GM19240 (cell line): ENCODE results near the gene NKAIN2.

Source experiments
- DNase-seq: peaks from one replicate; pipeline ENCODE4 v3.0.0; 2011; ENCODE audit warnings: low spot score; ENCODE audit not compliant: insufficient read length

Gene NKAIN2

GRCh38 chr6:124747349-124747748 is 943.7 kb downstream of the NKAIN2 start:
- no peak for DNase-seq

- DNase-seq, result no peak
Measured at GRCh38 chr6:124748778-124749177, 945.1 kb downstream of the NKAIN2 start.

GRCh38 chr6:124753001-124753400 is 949.3 kb downstream of the NKAIN2 start:
- DNase-seq, result no peak

GRCh38 chr6:124753562-124754105 is 950.0 kb downstream of the NKAIN2 start:
- no peak for DNase-seq

GRCh38 chr6:124755321-124755720 is 951.7 kb downstream of the NKAIN2 start:
- DNase-seq, result no peak

- no peak for DNase-seq
Measured at GRCh38 chr6:124757560-124757959, 953.9 kb downstream of the NKAIN2 start.

GRCh38 chr6:124758663-124759062 is 955.0 kb downstream of the NKAIN2 start:
- DNase-seq, result no peak

- no peak for DNase-seq
Measured at GRCh38 chr6:124765280-124765679, 961.6 kb downstream of the NKAIN2 start.

- no peak for DNase-seq
Measured at GRCh38 chr6:124768224-124768623, 964.6 kb downstream of the NKAIN2 start.

GRCh38 chr6:124769811-124770544 is 966.3 kb downstream of the NKAIN2 start:
- DNase-seq, result no peak

- DNase-seq, result no peak
Measured at GRCh38 chr6:124770784-124771183, 967.1 kb downstream of the NKAIN2 start.

GRCh38 chr6:124772733-124773319 is 969.2 kb downstream of the NKAIN2 start:
- no peak for DNase-seq

- DNase-seq, result no peak
Measured at GRCh38 chr6:124775121-124775520, 971.5 kb downstream of the NKAIN2 start.

- no peak for DNase-seq
Measured at GRCh38 chr6:124777863-124778262, 974.2 kb downstream of the NKAIN2 start.

GRCh38 chr6:124780623-124781022 is 977.0 kb downstream of the NKAIN2 start:
- no peak for DNase-seq

- DNase-seq, result no peak
Measured at GRCh38 chr6:124783344-124783743, 979.7 kb downstream of the NKAIN2 start.

GRCh38 chr6:124791156-124791555 is 987.5 kb downstream of the NKAIN2 start:
- no peak for DNase-seq

GRCh38 chr6:124792386-124792785 is 988.7 kb downstream of the NKAIN2 start:
- no peak for DNase-seq

- DNase-seq, result no peak
Measured at GRCh38 chr6:124793398-124793797, 989.7 kb downstream of the NKAIN2 start.

- DNase-seq, result no peak
Measured at GRCh38 chr6:124795643-124796463, 992.2 kb downstream of the NKAIN2 start.

- no peak for DNase-seq
Measured at GRCh38 chr6:124796464-124796970, 992.9 kb downstream of the NKAIN2 start.

- no peak for DNase-seq
Measured at GRCh38 chr6:124797224-124797623, 993.6 kb downstream of the NKAIN2 start.
